H1 (cell line): ENCODE measurements around the gene TUBGCP6. TPM values are rescaled to one million over a fixed set of nuclear protein-coding genes. Genes with fewer than 3 reads are reported as not detected.

Experiments used
- CHD7 ChIP-seq: fragments of 300-600 bp; sonication (generic); IDR thresholded peaks from 2 replicates; pipeline ENCODE4 v1.7.1; 2012; ENCODE audit warnings: low read length, moderate library complexity, mild to moderate bottlenecking, inconsistent platforms; ENCODE audit not compliant: insufficient replicate concordance
- polyA plus RNA-seq, 7 experiments: library from polyadenylated mRNA; depleted of rRNA in 3 of 7; stranded (reverse) in 5 of 7; unstranded in 2 of 7; fragments of >200 nt in 5 of 7; fragments of 200-250 nt in 2 of 7; gene quantifications; 1 replicate in 5 of 7; 2 replicates in 1 of 7; 4 replicates in 1 of 7; pipeline versions ENCODE4 v1.2.1 to v1.2.3, GENCODE V29; 2011 to 2013; ENCODE audit warnings: missing spikeins in 2 of 7, mixed read lengths in 2 of 7
- total RNA-seq: library from RNA; stranded (reverse); fragmentation: NEBNext Ultra II Directional; extraction: Animal tissue kit (Norgen Biotek cat#: 25700); gene quantifications from 2 replicates; pipeline ENCODE4 v1.2.1, GENCODE V29; 2021

The TUBGCP6 gene
- total and polyA plus RNA-seq, 2 of the 8 experiments (the other 6 are each of a cell fraction or from before 2014, with no cell fraction given) = 24.2 to 24.7 TPM

- TF ChIP-seq CHD7 = no peak
Observed at GRCh38 chr22:50289151-50289941, 44.5 kb upstream of the TUBGCP6 start (continued).
